K562 (cell line): ENCODE measurements around the gene EFCAB8. TPM values are rescaled to one million over a fixed set of nuclear protein-coding genes. Genes with fewer than 3 reads are reported as not detected.

ENCODE experiments used
- ARHGAP35 ChIP-seq: fragments of 450-650 bp; IDR thresholded peaks from 2 replicates; pipeline ENCODE4 v1.6.1; 2018; ENCODE audit not compliant: partially characterized antibody
- ATF2 ChIP-seq: sonication (generic); formaldehyde crosslinking; IDR thresholded peaks from 2 replicates; pipeline ENCODE4 v1.8.1; 2022; ENCODE audit warnings: missing genetic modification reagents
- BACH1 ChIP-seq: fragments of 200-800 bp; sonication (Bioruptor generic); IDR thresholded peaks from 2 replicates; pipeline ENCODE4 v1.6.1; 2016; ENCODE audit warnings: missing genetic modification characterization, missing compliant biosample characterization
- BCL6 ChIP-seq: fragments of 250-450 bp; sonication (Bioruptor Pico); IDR thresholded peaks from 2 replicates; pipeline ENCODE4 v1.4.0; 2020
- CBFA2T3 ChIP-seq: fragments of 450-650 bp; IDR thresholded peaks from 2 replicates; pipeline ENCODE4 v1.6.1; 2017
- CEBPB ChIP-seq: fragments of 450-650 bp; IDR thresholded peaks from 2 replicates; pipeline ENCODE4 v1.6.1; 2016; ENCODE audit warnings: missing genetic modification characterization, missing compliant biosample characterization
- ESRRA ChIP-seq: fragments of 450-650 bp; IDR thresholded peaks from 2 replicates; pipeline ENCODE4 v1.6.1; 2014; ENCODE audit warnings: low read depth, mild to moderate bottlenecking, moderate library complexity, borderline replicate concordance
- HINFP ChIP-seq: fragments of 450-650 bp; conservative IDR thresholded peaks from 2 replicates; pipeline ENCODE4 v1.6.1; 2016; ENCODE audit warnings: missing genetic modification characterization, low read depth, mild to moderate bottlenecking, control low read depth, missing compliant biosample characterization
- HNRNPLL ChIP-seq: fragments of 200-400 bp; formaldehyde crosslinking; IDR thresholded peaks from 2 replicates; pipeline ENCODE4 v1.6.1; 2017; ENCODE audit warnings: low read length, low read depth, mild to moderate bottlenecking; ENCODE audit not compliant: poor library complexity, severe bottlenecking
- KLF16 ChIP-seq: IDR thresholded peaks from 2 replicates; pipeline ENCODE4 v1.6.1; 2016; ENCODE audit warnings: antibody characterized with exemption
- PHB ChIP-seq: fragments of 250-450 bp; sonication (Bioruptor Pico); IDR thresholded peaks from 2 replicates; pipeline ENCODE4 v1.5.0; 2021
- PHF21A ChIP-seq: fragments of 450-650 bp; IDR thresholded peaks from 2 replicates; pipeline ENCODE4 v1.6.1; 2017; ENCODE audit warnings: low read depth, borderline replicate concordance
- PYGO2 ChIP-seq: fragments of 450-650 bp; IDR thresholded peaks from 2 replicates; pipeline ENCODE4 v1.6.1; 2016; ENCODE audit warnings: mild to moderate bottlenecking, missing genetic modification characterization, moderate library complexity, missing compliant biosample characterization
- RAD51 ChIP-seq: fragments of 450-650 bp; IDR thresholded peaks from 2 replicates; pipeline ENCODE4 v1.7.1; 2016; ENCODE audit warnings: low read depth, mild to moderate bottlenecking, borderline replicate concordance
- SAFB2 ChIP-seq: fragments of 200-400 bp; formaldehyde crosslinking; IDR thresholded peaks from 2 replicates; pipeline ENCODE4 v1.6.1; 2018; ENCODE audit warnings: borderline replicate concordance, low read length, low read depth, moderate library complexity; ENCODE audit not compliant: severe bottlenecking
- SPI1 ChIP-seq: IDR thresholded peaks from 2 replicates; pipeline ENCODE4 v1.6.1; 2011; ENCODE audit warnings: low read depth, low read length, control low read depth, borderline replicate concordance
- TCF3 ChIP-seq: sonication (generic); formaldehyde crosslinking; IDR thresholded peaks from 2 replicates; pipeline ENCODE4 v1.4.0; 2020; ENCODE audit warnings: mild to moderate bottlenecking, missing genetic modification reagents
- ZFP30 ChIP-seq: fragments of 250-450 bp; sonication (Bioruptor Pico); IDR thresholded peaks from 2 replicates; pipeline ENCODE4 v1.8.0; 2022; ENCODE audit warnings: moderate library complexity, mild to moderate bottlenecking, inconsistent platforms, borderline replicate concordance
- ZNF282 ChIP-seq: sonication (generic); formaldehyde crosslinking; IDR thresholded peaks from 2 replicates; pipeline ENCODE4 v1.8.1; 2023; ENCODE audit warnings: missing genetic modification reagents
- ZSCAN32 ChIP-seq: fragments of 450-650 bp; formaldehyde crosslinking; IDR thresholded peaks from 2 replicates; pipeline ENCODE4 v1.4.0; 2020; ENCODE audit warnings: mild to moderate bottlenecking, moderate library complexity
- polyA plus RNA-seq, 8 experiments: library from polyadenylated mRNA; depleted of rRNA in 4 of 8; stranded (reverse) in 5 of 8; unstranded in 3 of 8; fragments of >200 nt; fragmentation: Nextera tagmentation in 2 of 8; fragmentation: Illumina TruSeq in 1 of 8; extraction: Ambion mirVana in 2 of 8; extraction: Trizol in 1 of 8; gene quantifications; 2 replicates each; pipeline versions ENCODE4 v1.2.1 to v1.2.3, GENCODE V29; 2011 to 2014; ENCODE audit warnings: inconsistent platforms in 1 of 8, missing spikeins in 1 of 8
- total RNA-seq, 7 experiments: library from RNA; depleted of rRNA in 6 of 7; stranded (reverse); fragments of >200 nt in 6 of 7; fragmentation: Illumina TruSeq in 2 of 7; extraction: Trizol in 2 of 7; gene quantifications; 2 replicates each; pipeline versions ENCODE4 v1.2.1 to v1.2.3, GENCODE V29; 2011 to 2021; ENCODE audit warnings: low replicate concordance in 1 of 7
- TF ChIP-seq, protein P1 (sequence below): fragments of 450-650 bp; conservative IDR thresholded peaks from 2 replicates; pipeline ENCODE4 v1.6.1; 2016; ENCODE audit warnings: missing genetic modification characterization, low read depth, mild to moderate bottlenecking, missing compliant biosample characterization, moderate library complexity
- TF ChIP-seq, protein P2 (sequence below): sonication (generic); formaldehyde crosslinking; IDR thresholded peaks from 2 replicates; pipeline ENCODE4 v1.8.0; 2022; ENCODE audit warnings: mild to moderate bottlenecking, missing genetic modification reagents

Gene EFCAB8
- total and polyA plus RNA-seq, 9 of the 15 experiments (the other 6 are each of a cell fraction or from before 2014, with no cell fraction given): 0.03 to 0.18 (median 0.11) TPM; not detected in 6

DNA sequence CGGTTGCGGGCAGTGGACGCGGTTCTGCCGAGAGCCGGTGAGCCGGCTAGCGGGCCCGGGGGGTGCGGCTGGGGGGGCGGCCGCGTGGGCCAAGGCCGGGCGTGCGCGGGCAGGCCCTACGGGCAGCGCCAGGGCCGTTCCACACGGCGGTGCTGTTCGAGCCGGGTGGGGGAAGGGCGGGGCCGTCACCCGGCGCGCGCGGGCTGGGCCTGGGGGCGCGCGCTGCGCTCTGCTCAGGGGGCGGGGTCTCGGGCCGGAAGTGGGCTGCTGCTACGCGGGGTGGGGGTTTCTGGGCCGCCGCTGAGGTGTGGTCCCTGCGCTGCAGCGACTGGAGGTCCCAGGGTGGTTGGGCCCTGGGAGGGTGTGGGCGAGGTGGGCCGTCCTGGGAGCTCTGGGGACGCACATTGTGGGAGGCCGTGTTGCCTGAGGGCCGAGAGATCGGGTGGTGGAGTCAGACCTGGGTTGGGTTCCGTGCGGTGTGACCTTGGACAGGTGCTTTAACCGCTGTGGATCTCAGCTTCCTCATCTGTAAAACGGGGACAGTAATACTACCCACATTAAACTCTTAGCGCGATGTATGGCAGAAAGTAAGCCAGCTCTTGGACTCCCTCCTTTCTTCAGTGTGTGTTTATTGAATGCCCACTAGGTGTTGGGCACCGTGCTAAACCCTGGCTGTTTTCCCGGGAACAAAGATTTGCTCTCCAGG lies 38.6 kb upstream of the EFCAB8 start (continued):
- TF ChIP-seq PHB (CRISPR knock-in tag) (no peak), ZNF282 (CRISPR knock-in tag) (no peak), SPI1 (no peak), SAFB2 (no peak), TCF3 (CRISPR knock-in tag) (no peak), RAD51 (no peak), HNRNPLL (no peak), ZSCAN32 (CRISPR knock-in tag) (no peak), ZFP30 (CRISPR knock-in tag) (no peak), BCL6 (CRISPR knock-in tag) (no peak), CBFA2T3 (no peak), KLF16 (no peak), ARHGAP35 (no peak), BACH1 (tag) (no peak), HINFP (tag) (no peak), ESRRA (peak; percentile 94), PHF21A (no peak), PYGO2 (tag) (no peak), CEBPB (tag) (no peak), ATF2 (CRISPR knock-in tag) (no peak)
- TF ChIP-seq, protein P1, sequence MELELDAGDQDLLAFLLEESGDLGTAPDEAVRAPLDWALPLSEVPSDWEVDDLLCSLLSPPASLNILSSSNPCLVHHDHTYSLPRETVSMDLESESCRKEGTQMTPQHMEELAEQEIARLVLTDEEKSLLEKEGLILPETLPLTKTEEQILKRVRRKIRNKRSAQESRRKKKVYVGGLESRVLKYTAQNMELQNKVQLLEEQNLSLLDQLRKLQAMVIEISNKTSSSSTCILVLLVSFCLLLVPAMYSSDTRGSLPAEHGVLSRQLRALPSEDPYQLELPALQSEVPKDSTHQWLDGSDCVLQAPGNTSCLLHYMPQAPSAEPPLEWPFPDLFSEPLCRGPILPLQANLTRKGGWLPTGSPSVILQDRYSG (tag): no peak
- TF ChIP-seq, protein P2, sequence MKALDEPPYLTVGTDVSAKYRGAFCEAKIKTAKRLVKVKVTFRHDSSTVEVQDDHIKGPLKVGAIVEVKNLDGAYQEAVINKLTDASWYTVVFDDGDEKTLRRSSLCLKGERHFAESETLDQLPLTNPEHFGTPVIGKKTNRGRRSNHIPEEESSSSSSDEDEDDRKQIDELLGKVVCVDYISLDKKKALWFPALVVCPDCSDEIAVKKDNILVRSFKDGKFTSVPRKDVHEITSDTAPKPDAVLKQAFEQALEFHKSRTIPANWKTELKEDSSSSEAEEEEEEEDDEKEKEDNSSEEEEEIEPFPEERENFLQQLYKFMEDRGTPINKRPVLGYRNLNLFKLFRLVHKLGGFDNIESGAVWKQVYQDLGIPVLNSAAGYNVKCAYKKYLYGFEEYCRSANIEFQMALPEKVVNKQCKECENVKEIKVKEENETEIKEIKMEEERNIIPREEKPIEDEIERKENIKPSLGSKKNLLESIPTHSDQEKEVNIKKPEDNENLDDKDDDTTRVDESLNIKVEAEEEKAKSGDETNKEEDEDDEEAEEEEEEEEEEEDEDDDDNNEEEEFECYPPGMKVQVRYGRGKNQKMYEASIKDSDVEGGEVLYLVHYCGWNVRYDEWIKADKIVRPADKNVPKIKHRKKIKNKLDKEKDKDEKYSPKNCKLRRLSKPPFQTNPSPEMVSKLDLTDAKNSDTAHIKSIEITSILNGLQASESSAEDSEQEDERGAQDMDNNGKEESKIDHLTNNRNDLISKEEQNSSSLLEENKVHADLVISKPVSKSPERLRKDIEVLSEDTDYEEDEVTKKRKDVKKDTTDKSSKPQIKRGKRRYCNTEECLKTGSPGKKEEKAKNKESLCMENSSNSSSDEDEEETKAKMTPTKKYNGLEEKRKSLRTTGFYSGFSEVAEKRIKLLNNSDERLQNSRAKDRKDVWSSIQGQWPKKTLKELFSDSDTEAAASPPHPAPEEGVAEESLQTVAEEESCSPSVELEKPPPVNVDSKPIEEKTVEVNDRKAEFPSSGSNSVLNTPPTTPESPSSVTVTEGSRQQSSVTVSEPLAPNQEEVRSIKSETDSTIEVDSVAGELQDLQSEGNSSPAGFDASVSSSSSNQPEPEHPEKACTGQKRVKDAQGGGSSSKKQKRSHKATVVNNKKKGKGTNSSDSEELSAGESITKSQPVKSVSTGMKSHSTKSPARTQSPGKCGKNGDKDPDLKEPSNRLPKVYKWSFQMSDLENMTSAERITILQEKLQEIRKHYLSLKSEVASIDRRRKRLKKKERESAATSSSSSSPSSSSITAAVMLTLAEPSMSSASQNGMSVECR (CRISPR knock-in tag): no peak; the same call in 1 of the 2 replicates
